Activated CD4-positive, alpha-beta T cell treated with anti-CD3 and anti-CD28 coated beads for 36 hours (primary cell): ENCODE results near the gene TULP3. TPM values are rescaled to one million over a fixed set of nuclear protein-coding genes. Genes with fewer than 3 reads are reported as not detected.

Experiments used
- ATAC-seq: fragments of 200-7000 bp; cut with Tn5 transposase; one replicate; pipeline ENCODE4 v1.10.0; 2021; ENCODE audit warnings: mild to moderate bottlenecking, moderate library complexity
- CTCF ChIA-PET: fragments of 350-600 bp; sonication (Branson Sonifier 250); formaldehyde crosslinking; loops from one replicate; lab custom pipeline; 2021; ENCODE audit warnings: antibody characterized with exemption; lab: Charles Lee
- POLR2A ChIA-PET: fragments of 350-600 bp; sonication (Branson Sonifier 250); formaldehyde crosslinking; loops from one replicate; lab custom pipeline; 2021; ENCODE audit warnings: antibody characterized with exemption, inconsistent platforms; lab: Charles Lee
- DNase-seq: peaks from one replicate; pipeline ENCODE4 v3.0.0-alpha.2; 2020
- H3K27ac Mint-ChIP-seq: one replicate; pipeline ENCODE4 v1.8.0; 2021; ENCODE audit warnings: mixed read lengths
- H3K27me3 Mint-ChIP-seq: one replicate; pipeline ENCODE4 v1.8.0; 2021; ENCODE audit warnings: mixed read lengths
- H3K36me3 Mint-ChIP-seq: one replicate; pipeline ENCODE4 v1.8.0; 2021; ENCODE audit warnings: low read depth, mixed read lengths
- H3K4me1 Mint-ChIP-seq: one replicate; pipeline ENCODE4 v1.8.0; 2021; ENCODE audit warnings: mixed read lengths
- H3K4me3 Mint-ChIP-seq: one replicate; pipeline ENCODE4 v1.8.0; 2021; ENCODE audit warnings: mild to moderate bottlenecking, moderate library complexity, mixed read lengths
- H3K9me3 Mint-ChIP-seq: one replicate; pipeline ENCODE4 v1.8.0; 2021; ENCODE audit warnings: low read depth, mixed read lengths
- intact Hi-C, 2 experiments: fragments of 100-400 bp; cut with DNase I in 1 of 2; cut with micrococcal nuclease in 1 of 2; formaldehyde crosslinking; loops; one replicate each; pipeline versions ENCODE4 v1.14.2 to v1.15.1; 2022 to 2024; cut with DNase I, micrococcal nuclease
- total RNA-seq, 2 experiments: library from RNA; stranded (reverse); gene quantifications; one replicate each; pipeline ENCODE4 v1.2.3, GENCODE V29; 2021

TULP3 gene
- total RNA-seq, 2 experiments from 2014 or later = 5.9 to 7.3 TPM

DNA sequence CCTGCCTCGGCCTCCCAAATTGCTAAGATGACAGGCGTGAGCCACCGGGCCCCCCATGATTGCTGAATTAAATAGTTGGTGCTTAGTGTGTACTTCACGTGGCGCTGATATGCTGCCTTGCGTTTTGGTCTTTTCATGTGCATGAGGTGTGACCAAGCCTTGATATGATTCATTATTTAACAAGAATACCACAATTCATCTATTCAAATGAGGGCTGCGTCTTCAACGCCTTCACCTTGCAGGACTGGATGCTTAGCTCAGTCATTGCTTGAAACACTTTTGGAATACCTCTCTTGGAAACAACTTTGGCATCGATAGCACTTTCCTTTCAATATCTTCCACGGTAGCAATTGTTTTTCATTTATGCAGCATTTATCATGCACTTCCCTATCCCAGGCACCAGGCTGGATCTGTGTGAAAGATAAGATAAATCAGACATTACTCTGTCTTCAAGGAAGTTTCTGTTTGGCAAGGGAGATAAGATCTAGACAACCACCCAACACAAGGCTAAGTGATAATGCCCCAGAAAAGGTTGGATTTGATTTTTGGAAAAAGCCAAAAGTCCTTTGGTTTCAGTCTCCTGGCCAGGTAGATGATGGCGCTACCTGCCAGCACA is 67.2 kb downstream of the TULP3 start:
- intact Hi-C loops = loop anchor here in 1 of 2 experiments (2.0 kb wide), 1 partner anchor 67 kb away; the partner anchor contains the start of gene TULP3
- ChIA-PET CTCF (interaction anchor here (0.6 kb wide), 2 partner anchors 27 to 312 kb away, joined by 3 read pairs; no protein-coding TSS in a partner anchor), POLR2A (interaction anchor here (0.6 to 0.7 kb wide), 2 partner anchors 35 to 72 kb away, joined by 3 read pairs; no protein-coding TSS in a partner anchor)
- H3K9me3 Mint-ChIP-seq = no peaks in the 10 kb centered on the region
- peak overlapping the region; percentile 61 for H3K4me3 Mint-ChIP-seq
- no peak overlapping the region for H3K27ac Mint-ChIP-seq
- H3K36me3 Mint-ChIP-seq = no peaks in the 10 kb centered on the region
- H3K27me3 Mint-ChIP-seq = peaks cover 47% of the 10 kb centered on the region
- ATAC-seq = no peak
- peaks cover 18% of the 10 kb centered on the region for H3K4me1 Mint-ChIP-seq
- no peak for DNase-seq

DNA sequence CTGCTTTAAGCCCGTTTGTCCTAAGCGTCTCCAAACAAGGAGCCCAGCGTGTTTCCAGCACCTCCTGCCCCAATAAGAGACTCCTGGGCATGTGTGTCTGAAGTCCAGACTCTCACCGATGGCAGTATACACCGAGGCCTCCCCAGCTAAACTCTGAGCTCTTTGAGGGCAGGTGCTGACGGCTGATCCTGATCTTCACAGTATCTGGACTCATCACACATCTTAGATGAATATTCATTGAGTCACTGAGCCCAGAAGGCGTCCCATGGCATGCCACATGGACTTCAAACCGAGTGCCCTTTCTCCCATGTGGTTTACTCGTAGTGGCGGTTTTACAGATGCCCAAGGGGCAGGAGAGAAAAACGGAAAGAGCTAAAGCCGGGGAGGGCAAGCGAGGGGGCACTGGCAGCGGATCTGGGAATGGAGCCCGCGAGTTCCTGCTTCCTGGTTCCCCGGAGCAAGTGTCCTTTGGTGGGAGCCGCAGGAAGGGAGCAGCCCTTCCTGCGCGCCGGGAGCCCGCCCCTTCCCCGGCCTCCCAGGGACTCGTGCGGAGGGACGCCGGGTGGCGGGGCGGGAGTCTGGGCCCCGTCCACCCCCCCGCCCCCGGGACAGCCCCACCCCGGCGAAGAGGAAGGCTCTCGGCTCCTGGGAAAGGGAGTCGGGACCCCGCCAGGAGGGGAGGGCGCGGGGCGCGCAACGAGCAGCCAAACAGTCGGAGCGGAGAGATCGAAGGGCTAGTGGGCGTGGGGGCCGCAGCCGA is 67.9 kb downstream of the TULP3 start:
- ChIA-PET CTCF (no interaction called here), POLR2A (no interaction called here)
- DNase-seq (peak; percentile 28), ATAC-seq (peak; percentile 28)
- H3K9me3 Mint-ChIP-seq = no peaks in the 10 kb centered on the region
- intact Hi-C loops = loop anchor here in 1 of 2 experiments (2.0 kb wide), 1 partner anchor 68 kb away; the partner anchor contains the start of gene TULP3
- H3K36me3 Mint-ChIP-seq = no peaks in the 10 kb centered on the region
- peaks cover 18% of the 10 kb centered on the region for H3K4me1 Mint-ChIP-seq
- no peak overlapping the region for H3K27ac Mint-ChIP-seq
- peak overlapping the region; percentile 61 for H3K4me3 Mint-ChIP-seq
- peaks cover 50% of the 10 kb centered on the region for H3K27me3 Mint-ChIP-seq

DNA sequence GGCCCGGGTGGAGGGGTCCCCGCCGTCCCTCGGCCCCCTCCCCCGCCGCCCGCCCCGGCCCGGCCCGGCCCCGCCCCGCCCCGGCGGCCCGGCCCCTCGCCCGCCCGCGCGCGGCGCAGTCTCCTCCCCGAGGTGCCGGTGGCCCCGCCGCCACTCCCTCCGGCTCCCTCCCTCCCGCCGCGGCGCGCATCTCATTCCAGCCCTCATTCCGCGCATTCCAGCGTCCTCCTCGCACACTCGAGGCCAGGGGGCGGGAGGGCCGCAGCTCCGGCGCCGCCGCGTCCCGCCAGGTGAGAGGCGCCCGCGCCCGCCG is 68.5 kb downstream of the TULP3 start, which contains the start of gene TEAD4:
TSS of gene TEAD4 (plus strand) at position 206 of the 313 bp plus-strand sequence.
- Mint-ChIP-seq H3K4me3 (peak within 1 kb of the TSS; percentile 61), H3K4me1 (peaks cover 18% of the 10 kb centered on the region), H3K27me3 (peaks cover 51% of the 10 kb centered on the region), H3K9me3 (no peaks in the 10 kb centered on the region), H3K27ac (peak within 1 kb of the TSS; percentile 49), H3K36me3 (no peaks in the 10 kb centered on the region)
- DNase-seq (peak; percentile 58), ATAC-seq (peak; percentile 30)
- POLR2A ChIA-PET = no interaction called here
- CTCF ChIA-PET = no interaction called here
- intact Hi-C loops = loop anchor here in 1 of 2 experiments (2.0 kb wide), 1 partner anchor 68 kb away; the partner anchor contains the start of gene TULP3

DNA sequence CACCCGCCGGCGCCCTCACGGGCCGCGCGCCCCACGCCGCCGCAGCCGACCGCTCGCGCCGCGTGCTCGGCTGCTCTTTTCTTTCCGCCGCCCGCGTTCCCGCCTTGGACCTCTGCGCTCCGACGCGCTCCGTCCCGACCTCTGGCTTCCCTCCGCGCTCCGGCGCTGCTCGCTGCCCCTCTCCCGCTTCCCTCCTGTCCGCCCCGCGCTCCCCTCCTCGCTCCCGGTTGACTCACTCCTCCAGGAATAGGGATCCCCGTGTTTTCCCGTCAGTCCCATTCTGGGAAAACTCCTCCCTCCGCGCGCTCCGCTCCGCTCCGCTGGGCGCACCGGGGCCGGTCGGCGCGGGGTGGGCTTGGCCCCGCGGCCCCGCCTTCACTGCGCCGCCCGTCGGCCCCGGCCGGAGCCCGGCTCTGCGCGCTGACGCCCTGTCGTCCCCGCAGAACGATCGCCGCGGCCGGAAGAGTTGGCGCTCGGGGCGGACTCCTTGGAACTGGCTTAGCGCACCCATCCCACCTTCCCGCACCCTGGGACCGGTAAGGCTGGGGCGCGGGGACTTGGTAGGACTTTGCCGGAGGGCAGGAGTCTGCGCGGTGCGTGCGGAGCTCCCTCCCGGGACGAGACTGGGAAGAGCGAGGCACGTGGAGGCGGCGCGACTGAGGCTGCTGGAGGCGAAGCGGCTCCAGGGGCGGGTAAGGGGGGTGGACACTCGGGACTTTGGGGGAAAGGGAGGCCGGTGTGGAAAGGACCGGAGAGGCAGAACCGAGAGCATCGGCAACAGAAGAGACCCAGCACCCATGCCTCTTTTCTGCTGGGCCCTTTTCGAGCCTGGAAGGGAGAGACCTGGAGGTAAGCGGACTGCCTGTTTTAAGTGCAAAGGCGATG is 69.1 kb downstream of the TULP3 start:
- Mint-ChIP-seq H3K27me3 (peaks cover 54% of the 10 kb centered on the region), H3K4me1 (peaks cover 18% of the 10 kb centered on the region), H3K27ac (peak overlapping the region; percentile 49), H3K36me3 (no peaks in the 10 kb centered on the region), H3K4me3 (peak overlapping the region; percentile 61), H3K9me3 (no peaks in the 10 kb centered on the region)
- ChIA-PET POLR2A (no interaction called here), CTCF (interaction anchor here (0.7 kb wide), 1 partner anchor 1171 kb away, joined by 3 read pairs; no protein-coding TSS in a partner anchor)
- ATAC-seq (peak; percentile 23), DNase-seq (peak; percentile 51)
- intact Hi-C loops = loop anchor here in 1 of 2 experiments (1.0 to 2.0 kb wide), 2 partner anchors 69 to 118 kb away; partner anchors contain the start of genes TSPAN9 and TULP3

DNA sequence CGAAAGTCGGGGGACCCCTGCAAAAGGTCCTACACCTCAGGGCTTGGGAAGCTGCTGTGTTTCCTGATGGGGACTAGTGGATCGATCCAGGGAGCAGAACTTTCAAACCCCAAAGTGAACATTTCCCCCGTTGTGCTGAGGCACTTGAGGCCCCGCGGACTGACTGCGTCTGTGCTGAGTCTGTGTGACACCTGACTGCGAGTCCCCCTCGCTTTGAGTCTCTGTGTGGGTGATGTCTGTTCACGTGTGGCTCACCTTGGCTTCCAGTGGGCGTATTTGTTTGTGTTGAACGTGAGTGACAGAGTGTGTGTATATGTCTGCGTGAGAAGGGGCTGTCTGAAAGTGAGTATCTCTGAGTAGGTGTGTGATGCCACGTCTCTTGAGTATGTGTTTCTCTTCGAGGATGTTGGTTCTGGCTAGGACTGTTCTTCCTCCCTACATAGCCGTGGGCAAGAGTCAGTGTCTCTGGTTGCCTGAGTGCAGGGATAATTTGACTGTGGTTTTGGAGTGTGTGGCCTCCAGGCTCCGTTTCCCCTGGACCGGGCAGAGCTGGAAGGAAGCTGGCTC is 69.8 kb downstream of the TULP3 start:
- POLR2A ChIA-PET = no interaction called here
- H3K27me3 Mint-ChIP-seq = peaks cover 56% of the 10 kb centered on the region
- H3K27ac Mint-ChIP-seq = no peak overlapping the region
- peak overlapping the region; percentile 61 for H3K4me3 Mint-ChIP-seq
- peaks cover 18% of the 10 kb centered on the region for H3K4me1 Mint-ChIP-seq
- intact Hi-C loops = loop anchor here in 1 of 2 experiments (1.0 kb wide), 1 partner anchor 117 kb away; the partner anchor contains the start of gene TSPAN9
- DNase-seq = peak; percentile 57
- no peaks in the 10 kb centered on the region for H3K9me3 Mint-ChIP-seq
- peak; percentile 83 for ATAC-seq
- CTCF ChIA-PET = interaction anchor here (0.7 kb wide), 1 partner anchor 1170 kb away, joined by 3 read pairs; no protein-coding TSS in a partner anchor
- H3K36me3 Mint-ChIP-seq = no peaks in the 10 kb centered on the region

DNA sequence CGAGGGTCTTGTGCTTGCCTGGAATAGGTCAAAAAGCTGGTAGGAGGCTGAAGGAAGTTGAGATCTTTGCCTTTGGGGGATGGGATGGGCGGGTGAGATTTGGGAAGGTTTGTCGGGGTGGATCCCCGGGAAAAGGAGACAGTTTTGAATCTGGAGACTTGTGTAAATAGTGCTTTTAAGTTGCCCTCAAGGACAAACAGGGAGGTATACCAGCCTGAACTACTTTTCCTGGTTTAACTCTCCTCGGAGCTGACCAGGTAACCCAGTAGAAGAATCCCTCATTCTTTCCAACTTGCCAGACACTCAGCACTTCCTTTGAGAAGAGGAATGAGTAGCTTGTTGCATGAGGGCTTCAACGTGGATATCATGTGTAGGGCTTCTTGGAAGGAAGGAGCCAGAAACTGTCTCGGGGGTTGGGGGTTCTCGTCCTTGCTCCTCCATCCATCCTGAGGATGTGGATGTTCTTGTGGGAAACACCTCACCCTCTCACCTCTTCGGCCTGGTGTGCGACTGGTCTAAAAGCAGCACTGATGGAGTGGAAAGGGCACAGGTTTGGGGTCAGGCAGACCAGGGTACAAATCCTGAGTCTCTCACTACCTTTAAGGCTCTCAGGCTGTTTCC is 70.4 kb downstream of the TULP3 start:
- intact Hi-C loops = loop anchor here in 1 of 2 experiments (1.0 kb wide), 1 partner anchor 116 kb away; the partner anchor contains the start of gene TSPAN9

DNA sequence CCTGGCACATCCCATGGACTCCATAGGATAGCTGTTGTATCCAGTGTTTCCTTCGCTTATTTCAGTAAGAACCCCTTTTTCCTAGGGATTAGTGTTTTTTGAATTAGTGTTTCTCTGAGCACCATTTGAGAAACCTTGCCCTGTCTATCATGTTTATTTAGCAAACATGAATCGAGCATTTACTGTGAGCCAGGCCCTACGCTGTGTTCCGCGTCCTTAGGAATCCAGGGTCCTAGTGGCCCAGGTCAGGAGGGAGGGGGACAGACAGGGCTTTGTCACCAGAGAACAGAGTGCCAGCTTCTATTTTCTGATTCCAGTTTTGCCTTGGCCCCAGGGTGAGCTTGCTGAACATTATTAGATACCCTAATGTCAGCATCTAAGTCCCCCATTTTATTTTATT is 71.0 kb downstream of the TULP3 start:
- Mint-ChIP-seq H3K27ac (no peak overlapping the region), H3K4me3 (no peak overlapping the region), H3K27me3 (peaks cover 53% of the 10 kb centered on the region), H3K4me1 (peaks cover 18% of the 10 kb centered on the region), H3K36me3 (no peaks in the 10 kb centered on the region), H3K9me3 (no peaks in the 10 kb centered on the region)
- intact Hi-C loops = no loop called here
- ChIA-PET POLR2A (interaction anchor here (0.5 kb wide), 1 partner anchor 27 kb away, joined by 4 read pairs; no protein-coding TSS in a partner anchor), CTCF (interaction anchor here (0.5 to 0.6 kb wide), 2 partner anchors 409 to 549 kb away, joined by 3 read pairs; no protein-coding TSS in a partner anchor)
- DNase-seq (no peak), ATAC-seq (no peak)

More for the DNA sequence above, 70.4 kb downstream of the TULP3 start:
- H3K27ac Mint-ChIP-seq = no peak overlapping the region
- H3K9me3 Mint-ChIP-seq = no peaks in the 10 kb centered on the region
- CTCF ChIA-PET = no interaction called here
- H3K4me3 Mint-ChIP-seq = peak overlapping the region; percentile 61
- peaks cover 56% of the 10 kb centered on the region for H3K27me3 Mint-ChIP-seq
- POLR2A ChIA-PET = no interaction called here
- H3K4me1 Mint-ChIP-seq = peaks cover 18% of the 10 kb centered on the region
- H3K36me3 Mint-ChIP-seq = no peaks in the 10 kb centered on the region
- ATAC-seq (no peak), DNase-seq (no peak)

DNA sequence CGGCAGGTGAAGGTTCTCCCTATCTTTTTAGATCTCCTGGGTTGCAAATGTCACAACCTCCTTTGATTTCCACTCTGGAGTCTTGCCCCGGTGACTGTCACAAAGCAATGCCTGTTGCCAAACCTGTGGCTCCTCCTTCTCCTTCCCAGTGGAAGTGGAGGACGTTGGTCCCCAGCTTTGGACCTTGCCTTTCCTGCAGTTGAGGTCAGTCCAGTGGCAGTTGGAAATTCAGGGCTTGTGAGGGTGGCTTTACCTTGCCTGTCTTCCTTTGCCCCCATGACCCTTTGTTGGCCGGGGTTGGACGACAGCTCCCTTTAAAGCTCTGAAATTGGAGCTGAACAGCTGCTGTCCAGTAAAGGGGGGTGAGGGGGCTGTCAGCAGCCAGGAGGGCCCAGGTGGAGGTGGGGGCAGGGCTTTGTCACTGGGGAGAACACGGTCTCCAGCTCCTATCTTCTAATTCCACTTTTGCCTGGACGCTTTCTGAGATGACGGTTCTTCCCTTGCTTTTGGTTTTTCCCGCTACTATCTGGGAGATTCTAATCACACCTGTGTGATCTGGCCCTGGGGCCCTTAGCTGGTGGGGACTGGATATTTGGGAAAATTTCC is 72.6 kb downstream of the TULP3 start:
- ATAC-seq (no peak), DNase-seq (no peak)
- no peaks in the 10 kb centered on the region for H3K9me3 Mint-ChIP-seq
- no peak overlapping the region for H3K27ac Mint-ChIP-seq
- intact Hi-C loops = no loop called here
- peaks cover 39% of the 10 kb centered on the region for H3K27me3 Mint-ChIP-seq
- POLR2A ChIA-PET = no interaction called here
- no peak overlapping the region for H3K4me3 Mint-ChIP-seq
- CTCF ChIA-PET = interaction anchor here (0.7 to 1.3 kb wide), 2 partner anchors 19 to 91 kb away, joined by 3 to 4 read pairs; no protein-coding TSS in a partner anchor
- H3K4me1 Mint-ChIP-seq = peaks cover 16% of the 10 kb centered on the region
- no peaks in the 10 kb centered on the region for H3K36me3 Mint-ChIP-seq

DNA sequence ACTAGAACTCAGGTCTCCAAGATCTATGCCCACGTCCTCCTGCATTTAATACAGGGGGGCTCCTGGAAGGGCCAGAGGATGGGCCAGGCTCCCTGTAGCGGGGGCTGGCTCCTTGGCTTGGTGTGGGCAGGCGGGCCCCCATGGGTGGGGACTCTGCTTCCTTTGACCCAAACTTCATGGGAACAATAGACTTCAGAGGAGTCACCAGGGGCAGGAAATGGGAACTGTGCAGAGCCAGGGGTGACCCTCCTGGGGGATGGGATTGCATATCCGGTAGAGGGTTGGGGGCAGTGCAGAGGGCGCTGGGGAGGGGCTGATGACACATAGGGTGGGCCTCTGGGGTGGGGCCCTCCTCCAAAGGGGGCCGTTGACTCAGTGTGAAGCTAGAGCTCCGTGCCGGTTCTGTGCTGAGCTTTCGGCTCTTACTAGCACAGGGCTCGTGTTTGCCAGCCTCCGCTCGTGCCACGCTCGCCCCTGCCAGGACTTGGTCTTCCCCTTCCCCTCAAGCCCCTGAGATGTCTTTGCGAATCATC is 73.1 kb downstream of the TULP3 start:
- DNase-seq = no peak
- intact Hi-C loops = no loop called here
- no peak overlapping the region for H3K4me3 Mint-ChIP-seq
- CTCF ChIA-PET = interaction anchor here (0.7 to 1.3 kb wide), 2 partner anchors 20 to 92 kb away, joined by 3 to 4 read pairs; no protein-coding TSS in a partner anchor
- ATAC-seq = no peak
- peaks cover 35% of the 10 kb centered on the region for H3K27me3 Mint-ChIP-seq
- no peaks in the 10 kb centered on the region for H3K9me3 Mint-ChIP-seq
- POLR2A ChIA-PET = no interaction called here
- no peaks in the 10 kb centered on the region for H3K36me3 Mint-ChIP-seq
- H3K4me1 Mint-ChIP-seq = peaks cover 13% of the 10 kb centered on the region
- no peak overlapping the region for H3K27ac Mint-ChIP-seq

DNA sequence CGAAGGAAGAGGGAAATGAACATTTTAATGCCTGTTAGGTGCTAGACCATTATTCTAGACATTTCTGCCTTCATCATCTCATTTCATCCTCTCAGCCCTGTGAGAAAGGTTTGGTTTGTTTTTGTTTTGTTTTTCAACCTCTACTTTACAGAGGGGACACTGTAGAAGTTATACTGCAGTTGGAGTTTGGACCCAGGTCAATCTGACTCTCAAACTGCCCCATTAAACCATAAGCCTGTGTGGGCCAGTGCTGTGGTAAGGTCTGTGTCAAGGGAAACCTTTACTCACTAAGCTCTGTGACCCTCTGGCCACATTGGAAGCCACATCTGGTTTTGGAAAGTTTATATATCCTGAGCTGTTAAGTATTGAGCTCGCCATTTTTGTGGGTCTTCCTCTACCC is 77.0 kb downstream of the TULP3 start:
- ChIA-PET POLR2A (no interaction called here), CTCF (no interaction called here)
- Mint-ChIP-seq H3K36me3 (no peaks in the 10 kb centered on the region), H3K27ac (no peak overlapping the region), H3K9me3 (no peaks in the 10 kb centered on the region), H3K4me3 (no peak overlapping the region), H3K4me1 (no peaks in the 10 kb centered on the region), H3K27me3 (peaks cover 15% of the 10 kb centered on the region)
- DNase-seq = no peak
- ATAC-seq = no peak
- intact Hi-C loops = no loop called here
